GM19099 (cell line): ENCODE measurements around the gene STXBP5L.

Experiments
- POLR2A ChIP-seq: IDR thresholded peaks from 3 replicates; pipeline ENCODE4 v1.6.1; 2011; ENCODE audit warnings: low read depth; ENCODE audit not compliant: insufficient read length; ENCODE audit errors: extremely low read depth

STXBP5L gene

GRCh38 chr3:120982608-120983320 lies 74.8 kb downstream of the STXBP5L start:
- no peak for TF ChIP-seq POLR2A

GRCh38 chr3:120983321-120983665 lies 75.3 kb downstream of the STXBP5L start:
- TF ChIP-seq POLR2A = no peak

GRCh38 chr3:120983841-120984240 lies 75.8 kb downstream of the STXBP5L start:
- no peak for TF ChIP-seq POLR2A

- TF ChIP-seq POLR2A = no peak
Observed at GRCh38 chr3:120985242-120985641, 77.2 kb downstream of the STXBP5L start.

GRCh38 chr3:120988994-120989393 lies 81.0 kb downstream of the STXBP5L start:
- no peak for TF ChIP-seq POLR2A

GRCh38 chr3:121018917-121019321 lies 110.9 kb downstream of the STXBP5L start:
- no peak for TF ChIP-seq POLR2A

GRCh38 chr3:121063628-121064027 lies 155.6 kb downstream of the STXBP5L start:
- TF ChIP-seq POLR2A = no peak

GRCh38 chr3:121064121-121064520 lies 156.1 kb downstream of the STXBP5L start:
- TF ChIP-seq POLR2A = no peak

GRCh38 chr3:121072133-121072532 lies 164.1 kb downstream of the STXBP5L start:
- no peak for TF ChIP-seq POLR2A

- no peak for TF ChIP-seq POLR2A
Observed at GRCh38 chr3:121073011-121073410, 165.0 kb downstream of the STXBP5L start.

GRCh38 chr3:121075191-121075590 lies 167.2 kb downstream of the STXBP5L start:
- TF ChIP-seq POLR2A = no peak

GRCh38 chr3:121096953-121097352 lies 188.9 kb downstream of the STXBP5L start:
- TF ChIP-seq POLR2A = no peak

GRCh38 chr3:121111914-121112612 lies 204.1 kb downstream of the STXBP5L start:
- TF ChIP-seq POLR2A = no peak

- no peak for TF ChIP-seq POLR2A
Observed at GRCh38 chr3:121126033-121126706, 218.2 kb downstream of the STXBP5L start.

GRCh38 chr3:121126707-121127035 lies 218.7 kb downstream of the STXBP5L start:
- no peak for TF ChIP-seq POLR2A

- no peak for TF ChIP-seq POLR2A
Observed at GRCh38 chr3:121152573-121152972, 244.6 kb downstream of the STXBP5L start.
